GM13977 (cell line): ENCODE results near the gene CCNL2.

ENCODE experiments used
- DNase-seq: peaks from one replicate; pipeline ENCODE4 v3.0.0; 2012; ENCODE audit warnings: low spot score
- in situ Hi-C: fragments of 300-500 bp; cut with MboI; formaldehyde crosslinking; loops from one replicate; pipeline ENCODE4 v1.12.0; 2022; ENCODE audit warnings: low sequenced_read_pairs, low pct_unique_long_range_greater_than_20kb, mixed read lengths, inconsistent platforms; ENCODE audit not compliant: unreplicated experiment
- TF ChIP-seq, protein P1 (sequence below): IDR thresholded peaks from 2 replicates; pipeline ENCODE4 v1.5.1; 2012; ENCODE audit warnings: mild to moderate bottlenecking, control low read depth; ENCODE audit not compliant: insufficient read depth; ENCODE audit errors: extremely low read depth, missing control alignments

CCNL2 gene

GRCh38 chr1:1394116-1394515, 5.0 kb downstream of the CCNL2 start:
- in situ Hi-C loops = no loop called here
- DNase-seq = no peak
- TF ChIP-seq, protein P1, sequence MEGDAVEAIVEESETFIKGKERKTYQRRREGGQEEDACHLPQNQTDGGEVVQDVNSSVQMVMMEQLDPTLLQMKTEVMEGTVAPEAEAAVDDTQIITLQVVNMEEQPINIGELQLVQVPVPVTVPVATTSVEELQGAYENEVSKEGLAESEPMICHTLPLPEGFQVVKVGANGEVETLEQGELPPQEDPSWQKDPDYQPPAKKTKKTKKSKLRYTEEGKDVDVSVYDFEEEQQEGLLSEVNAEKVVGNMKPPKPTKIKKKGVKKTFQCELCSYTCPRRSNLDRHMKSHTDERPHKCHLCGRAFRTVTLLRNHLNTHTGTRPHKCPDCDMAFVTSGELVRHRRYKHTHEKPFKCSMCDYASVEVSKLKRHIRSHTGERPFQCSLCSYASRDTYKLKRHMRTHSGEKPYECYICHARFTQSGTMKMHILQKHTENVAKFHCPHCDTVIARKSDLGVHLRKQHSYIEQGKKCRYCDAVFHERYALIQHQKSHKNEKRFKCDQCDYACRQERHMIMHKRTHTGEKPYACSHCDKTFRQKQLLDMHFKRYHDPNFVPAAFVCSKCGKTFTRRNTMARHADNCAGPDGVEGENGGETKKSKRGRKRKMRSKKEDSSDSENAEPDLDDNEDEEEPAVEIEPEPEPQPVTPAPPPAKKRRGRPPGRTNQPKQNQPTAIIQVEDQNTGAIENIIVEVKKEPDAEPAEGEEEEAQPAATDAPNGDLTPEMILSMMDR = no peak

GRCh38 chr1:1393428-1393827, 5.7 kb downstream of the CCNL2 start:
- in situ Hi-C loops = no loop called here
- TF ChIP-seq, protein P1 = no peak
- DNase-seq = no peak

- TF ChIP-seq, protein P1 = no peak
- in situ Hi-C loops = no loop called here
- DNase-seq = no peak
Measured at GRCh38 chr1:1393014-1393413, 6.1 kb downstream of the CCNL2 start.

GRCh38 chr1:1391225-1391624, 7.9 kb downstream of the CCNL2 start:
- TF ChIP-seq, protein P1 = no peak
- no peak for DNase-seq
- in situ Hi-C loops = no loop called here

DNA sequence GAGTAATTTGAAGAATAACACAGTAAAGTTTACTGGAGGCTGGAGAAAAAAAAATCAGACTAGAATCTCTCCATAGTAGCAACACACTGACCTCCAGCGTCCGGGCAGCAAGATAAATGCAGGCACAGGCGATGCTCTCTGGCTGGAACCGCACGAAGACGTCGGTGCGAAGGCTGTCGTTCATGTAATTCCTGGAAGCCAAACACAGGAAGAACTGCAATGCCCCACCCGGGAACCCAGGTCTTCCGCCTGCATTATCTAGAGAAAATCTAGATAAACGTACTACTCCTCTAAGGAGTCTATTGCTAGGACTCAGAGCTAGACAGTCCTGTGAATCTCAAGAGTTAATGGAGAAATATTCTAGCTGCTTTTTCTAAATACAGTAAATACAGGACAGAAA, 8.5 kb downstream of the CCNL2 start:
- in situ Hi-C loops = no loop called here
- TF ChIP-seq, protein P1 = no peak
- no peak for DNase-seq

DNA sequence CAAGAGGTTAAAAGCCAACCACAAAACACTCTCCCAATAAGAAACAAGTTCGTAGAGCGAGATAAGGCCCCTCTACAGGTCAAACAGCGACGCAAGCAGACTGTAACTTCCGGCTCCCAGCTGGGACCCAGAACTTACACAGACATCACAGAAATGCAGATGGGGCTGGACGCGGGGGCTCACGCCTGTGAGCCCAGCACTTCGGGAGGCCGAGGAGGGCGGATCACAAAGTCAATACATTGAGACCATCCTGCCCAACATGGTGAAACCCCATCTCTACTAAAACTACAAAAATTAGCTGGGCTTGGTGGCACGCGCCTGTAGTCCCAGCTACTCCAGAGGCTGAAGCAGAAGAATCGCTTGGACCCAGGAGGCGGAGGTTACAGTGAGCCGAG, 11.1 kb downstream of the CCNL2 start:
- in situ Hi-C loops = no loop called here
- TF ChIP-seq, protein P1 = no peak
- no peak for DNase-seq
